Forelimb muscle (tissue), 1 donor: ENCODE measurements around the gene TRIP13. TPM values are rescaled to one million over a fixed set of nuclear protein-coding genes. Genes with fewer than 3 reads are reported as not detected.
"Not testable (repeated sequence)": the region's sequence is repeated elsewhere in the genome, so short reads cannot be mapped to it uniquely, and the experiment has no call there.

Experiments
- DNase-seq: peaks from one replicate; pipeline ENCODE4 v3.0.0-alpha.2; 2013; ENCODE audit warnings: low read depth
- polyA plus RNA-seq: library from polyadenylated mRNA; unstranded; fragments of 120-200 nt; gene quantifications from one replicate; pipeline ENCODE4 v1.2.1, GENCODE V29; 2013; ENCODE audit not compliant: insufficient read length

The TRIP13 gene
- polyA plus RNA-seq, 1 donor, result 6.6 TPM

DNA sequence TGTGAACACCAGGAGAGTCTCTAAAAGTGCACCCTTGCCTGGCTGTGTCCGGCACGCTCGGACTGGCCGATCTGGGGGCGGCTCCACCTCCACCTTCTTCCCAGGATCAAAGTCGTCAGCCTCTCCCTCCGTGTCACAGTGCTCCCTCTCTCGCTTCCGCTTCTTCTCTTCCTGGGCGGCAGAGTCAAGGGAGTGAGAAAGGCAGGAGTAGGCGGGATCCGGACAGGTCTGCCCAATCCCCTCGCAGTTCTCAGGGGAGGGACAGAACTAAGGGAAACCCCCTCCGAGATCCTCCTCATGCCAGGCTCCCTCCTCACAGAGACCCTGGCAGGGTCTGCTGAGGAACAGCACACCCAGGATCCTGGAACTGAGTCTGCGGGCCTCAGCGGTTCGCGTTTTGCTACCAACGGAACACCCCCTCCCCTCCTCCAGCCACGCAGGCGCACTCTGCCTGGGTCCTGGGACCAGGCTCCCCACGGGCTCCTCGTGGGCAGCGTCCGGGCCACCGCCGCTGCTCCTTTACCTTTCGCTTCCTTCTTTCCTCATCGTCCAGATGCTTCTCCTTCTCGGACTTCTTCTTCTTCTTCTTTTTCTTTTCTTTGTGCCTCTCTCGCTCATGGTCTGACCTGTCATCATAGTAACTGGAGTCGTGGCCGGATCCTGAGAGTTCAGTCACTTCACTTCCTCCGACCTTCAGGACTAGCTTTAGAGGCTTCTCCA lies 1.4 kb upstream of the TRIP13 start:
- no peak for DNase-seq

GRCh38 chr5:891837-892393 lies 769 bp upstream of the TRIP13 start:
- no peak for DNase-seq

- no peak for DNase-seq
These were observed 438 bp downstream of the TRIP13 start for GRCh38 chr5:893137-893506.

DNA sequence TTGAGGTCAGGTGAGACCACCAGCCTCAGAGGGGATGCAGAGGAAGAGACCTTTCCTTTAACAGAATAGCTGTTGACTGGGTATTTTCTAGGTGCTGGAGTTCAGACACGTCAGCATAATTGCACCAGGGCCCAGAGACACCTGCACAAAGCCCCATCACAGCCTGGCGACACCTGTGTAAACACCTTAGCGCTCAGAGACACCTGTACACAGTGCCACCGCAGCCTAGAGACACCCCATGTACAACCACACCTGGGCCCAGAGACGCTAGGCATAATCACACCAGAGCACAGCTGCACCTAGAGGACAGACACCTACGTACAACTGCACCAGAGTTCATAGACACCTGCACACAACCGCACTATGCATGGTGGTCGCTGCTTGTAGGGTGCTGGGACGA lies 1.0 kb downstream of the TRIP13 start:
- no peak for DNase-seq

- DNase-seq, result no peak
These were observed 8.1 kb downstream of the TRIP13 start for GRCh38 chr5:900781-901180.

DNA sequence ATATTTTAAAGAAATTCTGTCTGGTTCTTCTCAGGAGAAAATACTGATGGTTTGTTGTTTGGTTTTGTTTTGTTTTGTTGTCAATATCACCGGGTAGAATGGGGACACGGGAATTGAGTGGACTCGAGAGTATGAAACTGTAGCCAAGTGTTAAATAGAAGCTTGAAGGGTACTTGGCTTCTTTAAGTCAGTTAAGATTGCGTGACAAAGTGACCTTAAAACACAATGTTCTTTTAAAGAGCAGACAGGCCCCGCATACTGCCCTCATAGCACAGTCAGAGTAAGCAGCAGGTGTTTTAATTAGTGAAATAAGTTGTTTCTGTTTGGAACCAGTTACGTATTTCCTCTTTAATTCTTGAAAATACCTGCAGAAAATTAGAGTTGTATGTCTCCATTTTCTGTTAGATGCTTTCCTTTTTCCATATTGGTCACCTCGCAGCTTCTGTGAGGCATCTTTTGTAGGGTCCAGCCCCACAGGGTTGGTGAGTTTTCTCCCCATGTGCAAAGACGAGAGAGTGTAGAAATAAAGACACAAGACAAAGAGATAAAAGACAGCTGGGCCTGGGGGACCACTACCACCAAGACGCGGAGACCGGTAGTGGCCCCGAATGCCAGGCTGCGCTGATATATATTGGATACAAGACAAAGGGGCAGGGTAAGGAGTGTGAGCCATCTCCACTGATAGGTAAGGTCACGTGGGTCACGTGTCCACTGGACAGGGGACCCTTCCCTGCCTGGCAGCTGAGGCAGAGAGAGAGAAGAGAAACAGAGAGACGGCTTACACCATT lies 9.6 kb downstream of the TRIP13 start:
- DNase-seq, result no peak

DNA sequence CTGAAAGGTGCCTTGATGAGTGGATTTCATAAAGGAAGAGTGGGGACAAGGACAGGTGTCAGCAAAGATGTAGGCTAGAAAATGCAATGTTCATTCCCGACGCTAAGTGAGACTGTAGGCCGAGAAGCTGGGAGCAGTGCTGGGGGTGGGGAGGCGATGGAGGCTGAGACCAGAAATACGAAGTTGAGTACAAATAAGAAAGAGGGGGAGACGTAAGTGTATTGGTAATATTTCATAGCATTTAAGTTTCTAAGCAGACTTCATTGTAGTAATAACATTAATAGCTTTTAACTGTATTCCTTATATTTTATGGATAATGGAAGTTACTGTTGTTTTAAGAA lies 11.0 kb downstream of the TRIP13 start:
- no peak for DNase-seq

DNA sequence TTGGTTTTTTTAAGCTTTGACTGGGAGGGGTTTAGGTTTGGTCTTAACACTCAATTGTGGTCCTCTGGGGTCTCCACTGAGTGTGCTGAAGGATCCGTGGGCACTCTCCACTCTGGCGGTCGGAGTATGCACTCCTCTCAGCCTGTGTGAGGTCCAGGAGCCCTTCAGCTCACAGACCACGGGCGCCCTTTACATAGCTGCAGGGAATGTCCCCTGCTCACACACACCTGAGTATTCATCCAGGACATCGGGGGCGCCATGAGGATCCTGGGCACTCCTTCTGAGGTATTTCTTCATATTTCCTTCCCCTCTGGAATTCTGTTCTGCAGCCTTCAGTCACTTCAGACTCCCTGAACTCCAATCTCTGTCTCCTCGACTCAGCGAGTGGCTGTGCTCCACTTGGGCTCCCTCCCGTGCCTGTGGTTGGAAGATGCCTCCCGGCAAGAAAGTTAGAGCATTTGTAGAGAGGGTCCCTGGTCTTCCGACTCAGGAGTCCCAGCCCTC lies 12.5 kb downstream of the TRIP13 start:
- no peak for DNase-seq

GRCh38 chr5:907366-907910 lies 14.8 kb downstream of the TRIP13 start:
- no peak for DNase-seq

GRCh38 chr5:908172-908571 lies 15.5 kb downstream of the TRIP13 start:
- DNase-seq, result no peak

GRCh38 chr5:909086-909485 lies 16.4 kb downstream of the TRIP13 start:
- no peak for DNase-seq

DNA sequence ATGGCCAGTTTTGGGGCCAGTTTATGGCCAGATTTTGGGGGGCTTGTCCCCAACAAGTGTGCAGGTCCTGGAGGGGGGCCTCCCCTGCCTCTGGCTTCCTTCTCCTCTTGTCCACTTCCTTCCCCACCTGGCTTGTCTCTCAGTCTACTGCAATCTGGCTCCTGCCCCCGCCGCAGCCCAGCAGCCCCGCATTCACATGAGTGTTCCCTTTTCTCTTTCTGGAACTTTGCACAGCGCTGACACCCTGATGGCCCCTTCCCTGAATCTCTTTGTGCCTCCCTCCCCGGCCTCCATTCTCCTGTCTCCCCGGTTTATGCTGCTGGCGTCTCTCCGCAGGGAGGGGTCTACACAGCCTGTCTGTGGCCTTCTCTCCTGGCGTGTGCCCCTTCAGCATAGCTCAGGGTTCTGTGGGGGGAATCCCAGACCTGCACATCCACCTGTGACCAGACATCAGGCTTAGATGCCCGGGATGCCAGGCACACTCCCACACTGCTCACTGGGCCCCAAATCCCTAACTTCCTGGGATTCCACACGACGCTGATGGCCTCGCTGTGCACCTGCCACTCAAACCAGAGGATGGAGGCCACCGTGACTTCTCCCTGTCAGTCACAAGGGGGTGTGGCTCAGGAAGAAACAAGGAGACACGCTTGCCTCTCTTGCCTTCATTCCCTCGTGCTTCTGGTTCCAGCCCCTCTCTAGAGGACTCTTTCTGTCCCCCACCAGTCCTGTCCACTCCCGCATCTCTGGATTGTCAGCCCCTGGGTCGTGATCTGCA lies 17.5 kb downstream of the TRIP13 start:
- DNase-seq, result no peak

- DNase-seq, result no peak
These were observed 18.1 kb downstream of the TRIP13 start for GRCh38 chr5:910769-911160.

DNA sequence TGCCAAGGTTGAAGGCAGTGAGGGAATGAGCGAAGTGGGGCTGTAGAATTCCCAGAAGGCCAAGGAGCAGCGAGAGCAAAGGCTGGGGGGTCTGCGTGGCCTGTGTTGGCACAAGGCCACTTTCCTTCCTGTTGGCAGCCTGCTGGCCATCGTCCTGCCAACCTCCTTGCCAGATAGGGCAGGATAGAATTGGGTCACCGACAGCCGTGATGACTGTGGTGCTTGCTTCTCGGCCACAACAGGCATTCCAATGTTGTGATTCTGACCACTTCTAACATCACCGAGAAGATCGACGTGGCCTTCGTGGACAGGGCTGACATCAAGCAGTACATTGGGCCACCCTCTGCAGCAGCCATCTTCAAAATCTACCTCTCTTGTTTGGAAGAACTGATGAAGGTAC lies 18.9 kb downstream of the TRIP13 start:
- no peak for DNase-seq

GRCh38 chr5:912280-913091 lies 19.8 kb downstream of the TRIP13 start:
- no peak for DNase-seq

- no peak for DNase-seq
These were observed 21.5 kb downstream of the TRIP13 start for GRCh38 chr5:914174-914573.

- no peak for DNase-seq
These were observed 21.9 kb downstream of the TRIP13 start for GRCh38 chr5:914612-915011.

DNA sequence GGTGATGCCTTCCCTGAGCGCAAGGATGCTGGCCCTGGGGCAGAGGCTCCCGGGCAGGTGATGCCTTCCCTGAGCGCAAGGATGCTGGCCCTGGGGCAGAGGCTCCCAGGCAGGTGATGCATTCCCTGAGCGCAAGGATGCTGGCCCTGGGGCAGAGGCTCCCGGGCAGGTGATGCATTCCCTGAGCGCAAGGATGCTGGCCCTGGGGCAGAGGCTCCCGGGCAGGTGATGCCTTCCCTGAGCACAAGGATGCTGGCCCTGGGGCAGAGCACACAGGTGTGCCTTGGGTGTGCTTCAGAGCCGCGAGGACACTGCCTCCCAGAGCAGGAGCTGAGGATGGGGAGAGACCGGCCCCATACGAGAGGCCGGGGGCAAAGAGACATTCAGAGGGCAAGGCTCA lies 22.7 kb downstream of the TRIP13 start:
- DNase-seq, result not testable (repeated sequence)

DNA sequence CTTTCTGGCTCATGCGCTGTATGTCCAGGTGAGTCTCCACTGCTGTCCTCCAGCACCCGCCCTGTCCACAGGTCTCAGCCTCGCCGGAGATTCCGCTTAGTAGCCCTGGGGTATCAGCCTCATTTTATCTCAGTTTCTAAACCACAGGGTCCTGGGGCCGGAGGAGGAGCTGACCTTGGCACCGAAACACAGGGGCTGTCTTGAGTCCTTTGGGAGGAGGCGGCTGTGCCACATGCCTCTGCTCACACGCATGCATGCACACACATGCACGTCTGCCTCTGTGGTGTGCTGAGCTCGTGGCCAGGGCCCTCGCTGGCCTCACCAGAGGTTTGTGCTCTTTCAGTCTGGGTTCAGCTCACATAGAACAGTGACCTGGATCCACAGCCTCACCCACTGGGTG lies 23.3 kb downstream of the TRIP13 start:
- no peak for DNase-seq

- DNase-seq, result no peak
These were observed 24.0 kb downstream of the TRIP13 start for GRCh38 chr5:916441-917293.
